ENCODE data around the gene GRB10.

GRCh38 chr7:50651271-50651989 is 131.3 kb downstream of the GRB10 start:
- TF ChIP-seq CTCF (IDR thresholded peaks at IDR 0.05), result no peak
- no peak for TF ChIP-seq POLR2AphosphoS5 (IDR thresholded peaks at IDR 0.05; ENCODE audit: insufficient read depth in 1 of 2, low read depth in 1 of 2)
